GM03348 (cell line): ENCODE results near the gene PLAGL2.

Experiments used
- DNase-seq: peaks from one replicate; pipeline ENCODE4 v3.0.0; 2012; ENCODE audit warnings: low spot score

Gene PLAGL2

GRCh38 chr20:32149566-32150170, 57.9 kb downstream of the PLAGL2 start:
- DNase-seq, result no peak

GRCh38 chr20:32144898-32145662, 62.5 kb downstream of the PLAGL2 start:
- DNase-seq, result no peak

- no peak for DNase-seq
Observed at GRCh38 chr20:32142991-32143390, 64.6 kb downstream of the PLAGL2 start.
